Endothelial cell of umbilical vein (primary cell): ENCODE data around the gene COQ9. TPM values are rescaled to one million over a fixed set of nuclear protein-coding genes. Genes with fewer than 3 reads are reported as not detected.

Experiments used
- BruUV-seq: library from RNA; stranded (reverse); fragments of 400-500 nt; replicated peaks from 2 replicates; lab custom pipeline; 2021; lab: Mats Ljungman, UMichigan
- CTCF ChIA-PET: fragments of 300-600, 350-600 bp; sonication (Branson Sonifier 250); formaldehyde crosslinking; loops from one replicate; lab custom pipeline; 2021; ENCODE audit warnings: antibody characterized with exemption, inconsistent platforms; lab: Charles Lee
- POLR2A ChIA-PET: fragments of 300-600, 350-600 bp; sonication (Branson Sonifier 250); formaldehyde crosslinking; loops from one replicate; lab custom pipeline; 2021; ENCODE audit warnings: antibody characterized with exemption, inconsistent platforms; lab: Charles Lee
- DNase-seq: peaks from one replicate; pipeline ENCODE4 v3.0.0-alpha.2; 2011; ENCODE audit warnings: low read depth, low spot score
- FAIRE-seq: peaks from 2 replicates; lab custom pipeline; 2011; peaks lifted over from hg19 to GRCh38; lab: Jason Lieb, UNC
- H2AFZ ChIP-seq: 2 replicates; pipeline ENCODE4 v1.6.0; 2012; ENCODE audit warnings: low read depth, low read length, control low read depth, inconsistent platforms
- H3K27ac ChIP-seq: 2 replicates; pipeline ENCODE4 v1.5.1; 2011; ENCODE audit warnings: low read depth, mild to moderate bottlenecking, control low read depth, low read length, moderate library complexity; ENCODE audit not compliant: insufficient read depth
- H3K27me3 ChIP-seq, 2 experiments: 2 replicates each; pipeline versions ENCODE4 v1.6.0 to v1.6.1; 2011; ENCODE audit warnings: low read length in 2 of 2, mixed read lengths in 1 of 2; ENCODE audit not compliant: control insufficient read depth in 2 of 2, insufficient read depth in 2 of 2
- H3K36me3 ChIP-seq, 2 experiments: 2 replicates in 1 of 2; 3 replicates in 1 of 2; pipeline ENCODE4 v1.5.1; 2011; ENCODE audit warnings: low read length in 2 of 2, mild to moderate bottlenecking in 1 of 2, moderate library complexity in 1 of 2; ENCODE audit not compliant: control insufficient read depth in 2 of 2, insufficient read depth in 2 of 2; ENCODE audit errors: extremely low read depth in 1 of 2
- H3K4me1 ChIP-seq: 3 replicates; pipeline ENCODE4 v1.5.1; 2011; ENCODE audit warnings: mild to moderate bottlenecking, low read length; ENCODE audit not compliant: control insufficient read depth, insufficient read depth; ENCODE audit errors: extremely low read depth
- H3K4me2 ChIP-seq: 2 replicates; pipeline ENCODE4 v1.6.1; 2011; ENCODE audit warnings: low read length, control low read depth, mixed read lengths; ENCODE audit not compliant: insufficient read depth
- H3K4me3 ChIP-seq, 3 experiments: fragments of 200-600 bp in 1 of 3; sonication (generic), shearing (Covaris generic) in 1 of 3; replicated peaks in 1 of 3; 2 replicates each; pipeline ENCODE4 v1.5.1; 2011 to 2016; ENCODE audit warnings: control low read depth in 3 of 3, low read length in 3 of 3, mild to moderate bottlenecking in 2 of 3, inconsistent platforms in 1 of 3, low read depth in 1 of 3, moderate library complexity in 1 of 3; ENCODE audit not compliant: insufficient read depth in 1 of 3
- H3K79me2 ChIP-seq: 2 replicates; pipeline ENCODE4 v1.6.0; 2012; ENCODE audit warnings: low read length, inconsistent platforms; ENCODE audit not compliant: control insufficient read depth, insufficient read depth
- H3K9ac ChIP-seq: replicated peaks from 2 replicates; pipeline ENCODE3; 2011; ENCODE audit warnings: low read length, control low read depth; ENCODE audit not compliant: insufficient read depth; ENCODE audit errors: extremely low read depth
- H3K9me1 ChIP-seq: replicated peaks from 3 replicates; pipeline ENCODE4 v1.6.0; 2011; ENCODE audit warnings: mild to moderate bottlenecking, low read length; ENCODE audit not compliant: control insufficient read depth, insufficient read depth; ENCODE audit errors: extremely low read depth
- H3K9me3 ChIP-seq: replicated peaks from 2 replicates; pipeline ENCODE4 v1.5.1; 2012; ENCODE audit warnings: low read length, inconsistent platforms; ENCODE audit not compliant: control insufficient read depth, insufficient read depth
- H4K20me1 ChIP-seq: replicated peaks from 2 replicates; pipeline ENCODE3; 2011; ENCODE audit warnings: mild to moderate bottlenecking, low read length; ENCODE audit not compliant: control insufficient read depth, insufficient read depth; ENCODE audit errors: extremely low read depth
- EZH2 ChIP-seq: IDR thresholded peaks from 2 replicates; pipeline ENCODE4 v1.6.1; 2012; ENCODE audit warnings: borderline replicate concordance, low read depth, mild to moderate bottlenecking, moderate library complexity, low read length, inconsistent platforms; ENCODE audit not compliant: severe bottlenecking
- FOS ChIP-seq: IDR thresholded peaks from 2 replicates; pipeline ENCODE4 v1.6.1; 2011; ENCODE audit warnings: mild to moderate bottlenecking, low read length, moderate library complexity, borderline replicate concordance; ENCODE audit not compliant: insufficient read depth
- GATA2 ChIP-seq: IDR thresholded peaks from 2 replicates; pipeline ENCODE4 v1.7.0; 2011; ENCODE audit warnings: low read depth, mild to moderate bottlenecking, moderate library complexity, mixed read lengths, low read length; ENCODE audit not compliant: insufficient read length, insufficient read depth
- MAX ChIP-seq: IDR thresholded peaks from 2 replicates; pipeline ENCODE4 v1.6.1; 2011; ENCODE audit not compliant: insufficient read depth, insufficient read length
- MYC ChIP-seq: IDR thresholded peaks from one replicate; pipeline ENCODE4 v1.6.1; 2011; ENCODE audit warnings: mild to moderate bottlenecking, low read depth, low read length
- POLR2A ChIP-seq: IDR thresholded peaks from 2 replicates; pipeline ENCODE4 v1.6.1; 2012; ENCODE audit warnings: low read depth, mild to moderate bottlenecking, control low read depth, low read length
- dilution Hi-C: fragments of 300-500 bp; cut with MboI; formaldehyde crosslinking; loops from one replicate; pipeline ENCODE4 v1.15.0; 2019; ENCODE audit warnings: low sequenced_read_pairs; ENCODE audit not compliant: extremely low pct_ligation_motif_present
- intact Hi-C: fragments of 100-400 bp; cut with micrococcal nuclease; formaldehyde crosslinking; loops from one replicate; pipeline ENCODE4 v1.10.0; 2022
- polyA plus RNA-seq, 4 experiments: library from polyadenylated mRNA; depleted of rRNA in 3 of 4; stranded (reverse) in 3 of 4; unstranded in 1 of 4; fragments of >200 nt; gene quantifications; 2 replicates each; pipeline versions ENCODE4 v1.2.1 to v1.2.3, GENCODE V29; 2011 to 2012; ENCODE audit warnings: missing spikeins in 1 of 4
- total RNA-seq: library from RNA; stranded (reverse); gene quantifications from 2 replicates; pipeline ENCODE4 v1.2.3, GENCODE V29; 2021

COQ9 gene
- total and polyA plus RNA-seq, 2 donors (not counting 3 experiments of a cell fraction or from before 2014, with no cell fraction given): 42.5 to 78.3 TPM

GRCh38 chr16:57403965-57404817, 43.1 kb upstream of the COQ9 start, which contains the start of gene CCL17:
Gene CCL17, plus strand, starts transcription at chr16:57404767. Its CDS starts 9,166 bp downstream, at chr16:57413933.
- Histone ChIP-seq H3K9ac (no peak within 1 kb of the TSS), H2AFZ (no peak within 1 kb of the TSS), H3K4me1 (peaks cover 5% of the 10 kb centered on the region), H4K20me1 (no peaks in the 10 kb centered on the region), H3K79me2 (no peaks in the 10 kb centered on the region), H3K4me3 (no peak within 1 kb of the TSS), H3K36me3 (no peaks in the 10 kb centered on the region), H3K4me2 (no peak within 1 kb of the TSS), H3K9me3 (no peaks in the 10 kb centered on the region), H3K27me3 (peaks cover 0 to 3% of the 10 kb centered on the region in 2 experiments), H3K9me1 (no peaks in the 10 kb centered on the region), H3K27ac (no peak within 1 kb of the TSS)
- no peak for TF ChIP-seq MAX
- TF ChIP-seq FOS: no peak
- TF ChIP-seq GATA2: no peak
- TF ChIP-seq POLR2A: no peak
- no peak for TF ChIP-seq EZH2
- dilution Hi-C loops (loop anchor here (25.0 kb wide), 1 partner anchor 92 kb away; no protein-coding TSS in a partner anchor), intact Hi-C loops (no loop called here)
- CTCF ChIA-PET: interaction anchor here (1.4 to 1.8 kb wide), 3 partner anchors 9 to 86 kb away, joined by 3 to 17 read pairs (median 5); no protein-coding TSS in a partner anchor
- DNase-seq: no peak
- FAIRE-seq: no peak
- POLR2A ChIA-PET: no interaction called here
- BruUV-seq: no TSS peak

- no peaks in the 10 kb centered on the region for H4K20me1 ChIP-seq
- ChIA-PET CTCF (interaction anchor here (1.4 to 1.8 kb wide), 3 partner anchors 8 to 87 kb away, joined by 3 to 17 read pairs (median 5); no protein-coding TSS in a partner anchor), POLR2A (no interaction called here)
- no peak for TF ChIP-seq MAX
- TF ChIP-seq MYC: no peak
- no peaks in the 10 kb centered on the region for H3K9me1 ChIP-seq
- H3K4me2 ChIP-seq: no peak overlapping the region
- no peaks in the 10 kb centered on the region for H3K9me3 ChIP-seq
- no peak for DNase-seq
- H3K9ac ChIP-seq: no peak overlapping the region
- dilution Hi-C loops: loop anchor here (25.0 kb wide), 1 partner anchor 93 kb away; no protein-coding TSS in a partner anchor
- BruUV-seq: no TSS peak
- FAIRE-seq: no peak
- H3K27ac ChIP-seq: no peak overlapping the region
- intact Hi-C loops: no loop called here
- H3K27me3 ChIP-seq: peaks cover 0 to 3% of the 10 kb centered on the region in 2 experiments
- H3K4me1 ChIP-seq: peaks cover 10% of the 10 kb centered on the region
- no peaks in the 10 kb centered on the region for H3K79me2 ChIP-seq
- no peaks in the 10 kb centered on the region for H3K36me3 ChIP-seq
- H3K4me3 ChIP-seq: no peak overlapping the region
- no peak overlapping the region for H2AFZ ChIP-seq
These were observed 42.2 kb upstream of the COQ9 start for GRCh38 chr16:57405097-57405496.
